ENCODE data around the gene ACTL8.

ACTL8 gene, protein sequence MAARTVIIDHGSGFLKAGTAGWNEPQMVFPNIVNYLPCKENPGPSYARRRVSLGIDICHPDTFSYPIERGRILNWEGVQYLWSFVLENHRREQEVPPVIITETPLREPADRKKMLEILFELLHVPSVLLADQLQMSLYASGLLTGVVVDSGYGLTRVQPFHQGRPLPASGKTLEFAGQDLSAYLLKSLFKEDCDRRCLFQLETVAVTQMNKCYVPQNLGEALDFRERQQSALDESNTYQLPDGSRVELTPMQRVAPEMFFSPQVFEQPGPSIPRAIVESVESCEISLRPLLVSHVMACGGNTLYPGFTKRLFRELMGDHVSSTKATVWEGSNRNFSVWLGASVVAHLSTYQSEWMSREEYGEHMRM

DNA sequence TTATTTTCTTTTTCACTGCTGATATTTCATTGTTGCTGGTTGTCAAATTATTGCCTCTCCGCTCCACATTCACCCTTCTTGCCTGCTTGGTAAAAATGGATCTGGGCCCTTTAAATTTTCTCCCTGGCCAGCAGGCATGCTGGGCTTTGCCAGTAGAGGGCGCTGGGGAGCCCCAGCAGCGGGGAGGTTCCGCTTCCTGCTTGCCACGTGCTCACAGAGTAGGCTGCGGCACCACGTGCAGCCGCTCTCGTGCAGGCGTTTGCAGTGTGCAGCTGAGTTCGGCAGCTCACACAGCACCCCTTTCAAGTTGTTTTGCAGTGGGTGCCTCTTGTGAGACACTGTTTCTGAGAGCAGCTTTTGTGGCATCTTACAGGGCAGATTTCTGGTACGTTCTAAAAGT lies at the start of gene ACTL8:
Gene ACTL8, plus strand, starts transcription at position 214 of the 400 bp plus-strand sequence. CDS start 67,676 bp downstream, outside the sequence.
- DNase-seq: no peak

DNA sequence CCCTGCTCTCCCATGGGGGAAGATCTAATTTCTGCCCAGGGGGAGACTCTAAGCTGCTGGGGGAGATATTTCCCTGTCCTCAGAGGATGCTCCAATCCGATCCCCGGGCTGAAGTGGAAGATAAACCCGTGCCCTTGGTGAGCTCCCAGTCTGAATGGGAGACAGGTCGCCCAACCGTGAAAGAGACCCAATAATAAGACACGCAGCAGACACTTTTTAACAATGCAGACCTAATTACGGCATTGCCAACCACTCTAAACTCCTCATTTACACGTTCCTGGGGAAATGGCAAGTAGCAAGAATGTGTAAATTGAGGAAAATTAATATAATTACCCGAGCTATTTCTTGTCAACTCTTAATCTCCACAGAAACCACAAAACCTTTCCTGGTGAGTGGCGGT lies 48.7 kb upstream of the ACTL8 start:
- DNase-seq: no peak

DNA sequence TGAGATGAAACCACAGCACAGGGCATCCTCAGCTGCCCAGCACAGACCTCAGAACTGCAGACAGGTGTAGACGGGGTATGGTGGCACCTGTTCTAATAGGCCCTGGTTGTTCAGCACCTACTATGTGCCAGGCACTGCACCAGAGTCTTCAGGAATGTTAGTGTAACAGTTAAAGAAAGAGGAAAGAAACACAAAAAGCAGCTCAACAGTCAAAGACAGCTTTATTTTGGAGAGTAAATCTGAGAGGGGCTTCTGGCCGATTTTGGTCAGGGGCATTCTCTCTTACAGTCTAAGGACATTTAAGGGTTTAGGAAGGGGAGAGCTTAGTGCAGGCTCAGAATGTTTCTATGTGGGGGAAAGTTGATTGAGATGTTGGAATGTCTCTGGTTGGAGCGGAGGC lies 45.2 kb upstream of the ACTL8 start:
- DNase-seq: no peak

DNA sequence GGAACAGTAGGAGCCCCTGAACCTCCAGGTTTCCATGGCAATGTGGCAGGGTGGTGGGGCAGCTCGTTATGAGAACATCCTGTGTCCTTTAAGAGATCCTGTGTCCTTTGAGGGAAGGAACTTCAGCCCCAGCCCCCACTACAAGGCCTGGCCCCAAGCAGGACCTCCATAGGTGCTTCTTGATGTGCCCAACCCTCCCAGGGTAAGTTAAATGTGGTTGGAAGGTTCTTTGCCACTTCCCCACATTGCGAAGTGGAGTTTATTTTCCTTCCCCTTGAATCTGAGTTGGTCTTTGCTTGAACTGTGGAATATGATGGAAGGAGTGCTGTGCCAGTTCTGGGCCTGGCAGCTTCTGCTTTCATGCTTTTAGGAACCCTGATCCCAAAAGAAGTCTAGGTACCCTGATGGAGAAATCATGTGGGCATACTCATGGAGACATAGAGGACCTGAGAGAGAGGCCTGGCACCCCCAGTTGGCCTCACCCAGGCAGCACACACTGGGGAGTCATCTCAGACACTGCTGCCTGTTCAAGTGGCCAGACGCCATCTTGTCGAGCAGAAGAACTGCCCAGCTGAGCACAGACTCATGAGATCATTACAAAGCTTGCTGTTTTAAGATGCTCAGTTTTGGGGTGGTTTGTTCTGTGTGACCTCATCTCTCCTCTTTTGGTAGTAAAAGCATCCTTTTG lies 44.1 kb upstream of the ACTL8 start:
- DNase-seq: no peak

DNA sequence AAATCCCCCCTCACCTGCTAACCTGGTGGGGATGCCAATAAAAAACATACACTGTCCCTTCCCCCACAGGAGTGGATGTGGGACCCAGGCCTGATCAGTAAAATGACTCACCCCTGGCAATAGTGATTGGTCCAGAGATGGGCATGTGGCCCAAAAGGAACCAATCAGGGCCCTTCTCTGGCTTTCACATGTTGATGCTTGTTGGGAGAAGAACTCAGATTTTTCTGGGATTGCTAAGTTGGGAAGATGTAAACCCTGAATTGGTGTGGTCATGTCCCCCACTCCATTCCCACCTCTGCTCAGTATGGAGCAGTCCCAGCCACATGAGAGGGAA lies 43.6 kb upstream of the ACTL8 start:
- DNase-seq: no peak

DNA sequence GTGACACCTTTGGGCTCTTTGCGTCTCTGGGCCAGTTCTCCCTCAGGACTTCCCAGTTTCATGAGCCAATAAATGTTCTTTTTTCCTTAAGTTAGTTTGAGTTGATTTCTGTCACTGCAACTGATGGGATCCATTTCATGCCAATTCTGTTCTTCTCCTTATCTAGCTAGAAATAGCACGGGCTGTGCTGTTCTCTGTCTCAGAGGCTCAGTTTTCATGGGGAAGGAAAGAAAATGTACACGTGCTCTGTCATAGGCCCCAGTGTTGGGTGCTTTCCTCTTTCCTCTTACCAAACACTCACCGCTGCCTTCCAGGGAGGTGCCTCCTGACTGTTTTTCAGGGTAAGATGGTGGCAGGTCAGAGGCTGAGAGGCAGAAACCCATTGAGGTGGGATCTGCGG lies 43.2 kb upstream of the ACTL8 start:
- DNase-seq: no peak

DNA sequence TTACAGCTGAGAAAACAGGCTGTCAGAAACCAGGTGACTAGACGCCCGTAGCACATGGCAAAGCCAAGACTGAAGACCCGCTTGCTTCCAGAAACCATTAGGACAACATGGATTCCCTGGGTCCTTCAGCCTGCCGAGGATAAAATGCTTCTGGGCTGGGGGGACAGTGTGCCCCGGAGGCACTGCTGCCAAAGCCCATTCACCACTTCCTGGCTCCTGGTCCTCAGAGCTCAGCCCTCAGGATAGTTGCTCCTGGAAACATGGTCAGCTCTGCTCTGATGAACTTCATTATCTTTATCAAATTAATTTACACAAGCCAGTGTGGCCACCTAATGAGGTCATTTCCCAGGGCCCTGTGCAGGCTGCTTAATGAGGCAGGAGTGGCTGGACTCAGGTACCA lies 41.1 kb upstream of the ACTL8 start:
- DNase-seq: no peak

DNA sequence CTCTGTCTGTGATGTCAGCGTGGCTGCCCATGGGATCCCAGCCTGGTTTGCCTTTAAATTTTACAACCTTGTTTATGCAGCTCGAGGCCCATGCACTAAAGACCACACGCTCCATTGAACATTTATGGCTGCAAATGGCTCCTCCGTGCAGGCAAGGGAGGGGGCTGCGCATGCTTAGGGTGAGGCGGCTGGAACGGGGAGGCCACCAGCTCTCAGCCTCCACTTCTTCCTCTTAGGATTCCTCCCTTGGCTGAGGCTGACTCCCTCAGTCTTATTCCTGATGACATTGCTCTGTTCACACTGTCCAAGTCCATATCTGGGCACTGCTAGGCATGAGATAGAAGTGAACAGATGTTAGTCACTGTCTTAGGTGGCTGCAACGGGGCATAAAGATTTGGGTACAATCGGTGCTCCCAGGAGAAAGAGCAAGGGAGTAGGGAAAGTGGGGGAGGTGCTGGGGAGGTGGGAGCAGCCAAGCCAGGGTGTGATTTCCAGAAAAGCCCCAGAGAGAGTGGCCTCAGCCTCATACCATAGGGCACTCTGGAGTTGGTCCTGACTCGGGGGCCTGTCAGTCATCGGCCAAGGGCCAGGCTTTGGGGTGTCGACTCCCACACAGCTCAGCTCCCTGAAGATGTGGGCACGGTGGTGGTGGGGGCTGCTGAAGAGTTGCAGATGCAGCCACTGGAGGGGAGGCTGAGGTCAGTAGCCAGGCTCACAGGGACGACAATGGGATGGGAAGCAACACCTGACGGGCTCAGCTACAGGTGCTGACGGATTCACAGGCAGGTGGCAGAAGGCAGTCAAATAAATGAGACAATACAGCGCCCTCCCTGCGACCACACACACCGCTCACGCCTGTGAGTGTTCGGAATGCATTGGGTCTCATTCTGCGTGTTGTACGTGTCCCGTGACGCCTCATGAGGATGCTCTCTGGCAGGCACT lies 37.3 kb upstream of the ACTL8 start:
- DNase-seq: no peak

DNA sequence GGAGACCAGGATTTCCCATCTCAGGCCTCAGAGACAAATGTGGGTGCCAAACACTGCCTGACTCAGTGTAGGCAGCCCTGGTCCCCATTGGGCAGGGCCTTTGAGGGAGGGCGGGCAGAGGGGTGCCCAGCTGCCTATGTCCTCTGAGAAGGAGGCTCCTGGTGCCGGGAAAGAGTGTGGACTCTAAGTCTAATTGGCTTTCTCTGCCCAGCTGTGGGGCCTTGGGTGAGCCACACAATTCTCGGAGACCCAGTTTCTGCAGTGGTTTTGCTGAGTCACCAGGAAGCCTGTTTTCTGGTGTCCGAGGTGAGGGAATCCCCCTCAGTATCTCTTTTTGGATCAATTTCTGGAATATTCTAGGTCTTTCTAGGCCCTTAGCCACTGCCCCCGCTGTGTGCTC lies 35.3 kb upstream of the ACTL8 start:
- no peak for DNase-seq

DNA sequence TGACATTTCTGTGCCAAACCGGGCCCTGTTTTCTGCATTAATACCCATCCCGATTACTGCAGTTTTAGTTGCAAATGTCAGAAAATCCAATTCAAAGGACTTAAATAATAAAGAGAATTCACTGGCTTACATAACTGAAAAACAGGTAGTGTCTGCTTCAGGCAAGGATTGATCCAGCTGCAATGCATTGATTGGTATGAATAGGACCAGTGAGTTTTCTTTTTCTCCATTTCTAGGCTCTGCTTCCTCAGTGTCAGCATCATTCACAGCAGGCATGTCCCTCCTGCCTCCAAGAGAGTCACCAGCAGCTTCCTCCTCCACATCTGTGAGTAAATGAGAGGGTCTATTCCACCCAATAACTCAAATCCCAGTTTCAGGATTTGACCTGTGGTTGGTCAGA lies 33.7 kb upstream of the ACTL8 start:
- DNase-seq: no peak

DNA sequence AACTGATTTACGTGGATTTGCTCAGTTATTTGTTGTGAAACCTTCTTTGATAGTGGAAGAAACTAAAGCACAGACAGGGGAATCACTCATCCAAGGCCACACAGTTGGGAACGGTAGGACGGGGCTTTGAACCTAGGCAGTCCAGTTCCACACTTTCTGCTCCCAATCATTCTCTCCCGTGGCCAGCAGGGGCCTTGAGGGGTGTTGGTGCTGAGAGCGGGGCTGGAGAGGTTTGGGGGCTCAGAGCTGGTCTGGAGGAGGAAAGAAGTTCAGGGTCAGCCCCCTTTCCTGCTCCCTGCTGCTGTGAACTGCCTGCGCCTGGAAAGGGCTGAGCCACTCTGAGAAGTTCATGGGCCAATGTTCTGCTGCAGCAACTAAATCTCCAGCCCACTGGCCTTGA lies 31.4 kb upstream of the ACTL8 start:
- DNase-seq: no peak

DNA sequence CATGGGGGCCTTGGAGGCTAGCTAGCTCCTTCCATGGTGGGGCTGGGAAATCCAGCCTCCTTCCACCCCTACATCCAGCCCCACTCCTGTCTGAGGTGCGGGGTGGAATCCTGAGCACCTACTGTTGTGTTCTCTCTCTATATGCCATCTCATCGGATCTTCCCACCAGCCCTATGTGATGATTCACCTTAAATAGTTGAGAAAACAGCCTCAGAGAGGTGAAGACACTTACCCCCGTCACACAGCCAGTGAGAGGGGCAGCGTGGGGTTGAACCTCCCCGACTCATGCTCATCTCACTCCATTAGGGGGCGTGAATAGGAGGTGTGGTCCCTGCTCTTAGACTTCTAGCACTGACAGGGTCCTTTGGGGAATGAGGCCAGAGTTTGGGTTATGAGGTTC lies 31.0 kb upstream of the ACTL8 start:
- no peak for DNase-seq

DNA sequence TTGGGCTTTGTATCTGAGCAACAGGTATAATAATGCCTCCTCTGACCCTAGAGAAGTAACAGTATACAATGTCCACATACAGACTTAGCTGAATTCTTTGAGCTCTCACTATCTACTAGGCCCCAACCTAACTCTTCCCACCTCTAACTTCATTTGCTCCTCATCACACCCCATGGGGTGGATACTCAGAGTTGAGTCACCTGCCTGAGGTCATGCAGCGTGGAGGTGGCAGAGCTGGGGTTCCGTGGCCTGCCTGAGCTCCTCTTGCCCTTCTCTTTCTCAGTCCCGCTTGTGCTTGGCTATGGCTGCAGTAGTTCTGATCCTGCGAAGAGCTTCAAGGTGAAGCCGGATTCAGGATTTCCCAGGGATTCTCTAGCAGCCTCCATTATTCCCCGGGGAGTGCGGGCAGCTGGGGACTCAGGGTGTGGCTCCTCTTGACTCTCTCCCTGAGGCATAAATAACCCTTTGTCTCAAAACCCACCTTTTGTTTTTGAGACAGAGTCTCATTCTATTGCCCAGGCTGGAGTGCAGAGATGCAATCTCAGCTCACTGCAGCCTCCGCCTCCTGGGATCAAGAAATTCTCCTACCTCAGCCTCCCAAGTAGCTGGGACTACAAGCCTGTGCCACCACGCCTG lies 29.9 kb upstream of the ACTL8 start:
- no peak for DNase-seq

DNA sequence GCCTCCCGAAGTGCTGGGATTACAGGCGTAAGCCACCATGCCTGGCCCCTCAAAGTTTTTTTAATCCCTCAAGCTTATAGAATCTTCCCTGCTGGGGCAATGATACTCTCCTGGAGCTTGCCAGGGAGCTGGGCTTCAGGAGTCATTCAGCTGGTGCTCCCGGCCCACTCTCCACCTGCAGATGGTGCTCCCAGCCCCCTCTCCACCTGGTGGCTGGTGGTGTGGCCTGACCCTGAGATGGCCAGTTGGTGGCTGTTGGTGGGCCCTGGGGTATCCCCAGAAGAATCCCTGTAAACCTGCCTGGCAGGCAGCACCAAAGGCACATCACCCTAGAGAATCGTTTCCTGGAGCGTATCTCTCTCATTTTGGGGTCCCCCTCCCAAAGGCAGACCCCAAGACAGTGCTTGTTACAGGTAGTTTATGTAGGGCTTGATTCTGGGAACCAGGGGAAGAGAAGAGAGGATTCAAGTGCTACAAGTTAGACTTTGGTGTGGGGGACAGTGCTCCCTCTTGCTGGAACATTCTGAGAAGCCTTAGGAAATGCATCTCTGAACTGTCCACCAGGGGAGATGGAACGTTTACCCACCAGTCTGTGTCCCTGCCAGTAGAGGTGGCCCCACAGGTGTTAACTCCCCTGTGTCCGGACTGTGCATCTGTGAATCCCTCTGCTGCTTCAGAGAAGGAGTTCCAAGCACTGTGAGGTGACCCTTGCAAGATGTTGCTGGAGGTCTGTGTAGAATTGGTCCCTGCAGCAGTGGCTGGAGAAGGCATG lies 29.1 kb upstream of the ACTL8 start:
- no peak for DNase-seq

DNA sequence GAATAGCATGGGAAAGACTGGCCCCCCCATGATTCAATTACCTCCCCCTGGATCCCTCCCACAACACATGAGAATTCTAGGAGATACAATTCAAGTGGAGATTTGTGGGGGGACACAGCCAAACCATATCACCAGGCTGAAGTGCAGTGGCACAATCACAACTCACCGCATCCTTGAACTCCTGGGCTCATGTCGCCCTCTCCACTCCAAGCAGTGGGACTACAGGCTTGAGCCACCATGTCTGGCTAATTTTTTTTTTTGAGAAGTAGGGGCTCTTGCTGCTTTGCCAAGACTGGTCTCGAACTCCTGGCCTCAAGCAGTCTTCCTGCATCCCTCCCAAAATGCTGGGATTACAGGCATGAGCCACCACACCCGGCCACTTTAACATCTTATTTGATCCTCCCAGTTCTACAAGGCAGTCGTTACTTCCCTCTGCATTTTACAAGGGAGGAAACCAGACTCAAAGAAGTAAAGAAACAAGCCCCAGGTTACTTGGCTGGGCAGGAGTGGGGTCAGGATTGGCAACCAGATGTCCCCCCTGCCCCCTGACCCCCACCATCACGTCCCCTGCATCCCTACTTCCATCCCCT lies 26.9 kb upstream of the ACTL8 start:
- DNase-seq: no peak

DNA sequence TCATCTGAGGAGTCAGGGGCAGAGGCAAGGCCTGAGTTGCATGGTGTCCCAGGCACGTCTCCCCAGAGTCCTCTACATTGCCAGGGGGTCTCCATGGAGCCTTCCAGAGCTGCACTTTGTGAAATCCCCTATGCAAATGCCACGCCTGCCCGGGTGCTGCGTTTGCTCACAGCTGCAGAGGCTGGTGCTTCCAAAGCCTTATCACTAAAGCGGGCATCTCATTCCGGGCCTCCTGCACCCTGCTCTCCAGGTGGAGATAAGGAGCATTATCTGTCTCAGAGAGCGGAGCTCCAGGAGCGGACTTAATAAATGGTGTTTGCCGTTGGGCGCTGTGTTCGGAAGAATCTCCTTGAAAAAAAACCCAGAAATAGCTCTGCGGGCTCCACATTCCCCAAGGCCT lies 25.9 kb upstream of the ACTL8 start:
- DNase-seq: no peak

DNA sequence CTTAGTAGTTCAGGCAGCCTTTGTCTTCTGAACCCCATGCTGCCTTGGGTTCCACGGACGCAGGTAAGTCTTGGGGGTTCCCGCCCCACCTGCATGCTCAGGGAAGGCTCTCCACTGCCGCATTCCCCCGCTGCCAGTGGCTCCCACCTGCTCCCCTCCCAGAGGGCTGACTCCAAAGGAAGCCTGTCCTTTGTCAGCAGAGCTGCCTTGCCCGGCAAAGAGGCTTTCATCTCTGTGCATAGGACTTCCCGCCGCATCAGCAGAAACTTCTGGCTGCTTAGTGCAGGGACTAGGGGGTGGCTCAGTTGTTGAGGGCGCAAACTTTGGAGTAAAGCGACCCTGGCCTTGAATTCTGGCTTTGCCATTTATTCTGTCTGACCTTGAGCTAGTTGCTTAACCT lies 25.2 kb upstream of the ACTL8 start:
- DNase-seq: no peak

DNA sequence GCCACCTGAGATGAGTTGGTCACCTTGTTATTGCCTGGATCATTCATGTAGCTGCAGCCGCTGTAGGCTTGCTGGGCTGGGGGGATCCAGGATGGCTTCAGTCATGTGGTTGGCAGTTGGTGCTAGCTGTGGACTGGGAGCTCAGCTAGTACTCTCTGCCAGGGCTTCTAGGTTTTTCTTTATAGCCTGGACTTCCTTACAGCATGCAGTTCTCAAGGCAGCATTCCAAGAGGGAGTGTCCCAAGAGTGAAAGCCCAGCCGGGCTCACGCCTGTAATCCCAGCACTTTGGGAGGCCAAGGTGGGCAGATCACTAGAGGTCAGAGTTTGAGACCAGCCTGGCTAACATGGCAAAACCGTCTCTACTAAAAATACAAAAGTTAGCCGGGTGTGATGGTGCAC lies 23.7 kb upstream of the ACTL8 start:
- DNase-seq: no peak

DNA sequence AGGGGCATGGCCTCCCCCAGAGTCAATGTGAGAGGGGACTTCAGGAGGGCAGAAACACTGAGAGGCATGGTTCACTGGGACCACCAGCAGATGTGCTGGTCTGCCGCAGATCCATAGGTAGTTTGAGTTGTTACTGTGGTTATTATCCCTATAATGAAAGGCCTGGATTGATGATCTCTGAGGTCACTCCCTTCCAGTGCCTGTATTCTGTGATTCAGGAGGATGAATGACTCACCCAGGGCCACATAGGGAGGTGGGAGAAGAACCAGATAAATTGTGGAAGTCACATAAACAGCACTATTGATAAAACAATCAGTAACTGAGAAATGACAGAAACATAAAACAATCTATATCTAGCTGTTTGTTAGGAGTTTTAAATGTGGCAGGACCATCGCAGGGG lies 22.7 kb upstream of the ACTL8 start:
- DNase-seq: no peak

DNA sequence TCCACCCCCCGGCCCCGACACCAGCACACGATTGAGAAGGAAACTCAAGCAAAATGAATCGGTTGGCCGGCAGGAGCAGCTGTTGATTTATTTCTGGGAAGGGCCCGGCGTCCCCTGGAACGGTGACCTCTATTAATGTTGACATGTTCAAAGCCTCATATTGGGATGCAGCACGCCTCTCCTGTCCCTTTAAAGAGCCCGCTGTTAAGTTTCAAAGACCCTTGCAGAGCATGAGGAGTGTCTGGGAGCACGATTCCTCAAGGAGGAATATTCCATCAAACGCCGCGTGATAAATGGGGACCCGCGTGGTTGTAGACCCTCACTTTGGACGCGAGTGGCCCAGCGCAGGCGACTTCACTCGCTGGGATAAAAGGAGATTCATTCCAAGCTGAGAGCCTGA lies 21.5 kb upstream of the ACTL8 start:
- no peak for DNase-seq

DNA sequence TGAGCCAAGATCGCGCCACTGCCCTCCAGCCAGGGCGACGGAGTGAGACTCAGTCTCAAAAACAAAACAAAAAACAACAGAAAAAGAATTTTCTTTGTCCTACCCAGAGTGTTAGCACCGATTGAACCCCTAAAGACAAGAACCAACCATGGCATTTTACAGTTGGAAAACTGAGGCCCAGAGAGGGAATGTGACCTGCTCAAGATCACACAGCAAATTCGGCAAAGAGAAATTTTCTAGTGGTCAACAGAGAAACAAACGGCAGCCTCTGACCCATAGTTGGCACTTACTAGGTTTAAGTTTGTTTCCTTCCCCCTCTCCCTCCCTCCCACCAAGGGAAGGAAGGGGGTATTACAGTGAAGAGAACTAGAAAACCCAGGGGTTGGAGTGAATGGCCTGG lies 20.5 kb upstream of the ACTL8 start:
- no peak for DNase-seq

DNA sequence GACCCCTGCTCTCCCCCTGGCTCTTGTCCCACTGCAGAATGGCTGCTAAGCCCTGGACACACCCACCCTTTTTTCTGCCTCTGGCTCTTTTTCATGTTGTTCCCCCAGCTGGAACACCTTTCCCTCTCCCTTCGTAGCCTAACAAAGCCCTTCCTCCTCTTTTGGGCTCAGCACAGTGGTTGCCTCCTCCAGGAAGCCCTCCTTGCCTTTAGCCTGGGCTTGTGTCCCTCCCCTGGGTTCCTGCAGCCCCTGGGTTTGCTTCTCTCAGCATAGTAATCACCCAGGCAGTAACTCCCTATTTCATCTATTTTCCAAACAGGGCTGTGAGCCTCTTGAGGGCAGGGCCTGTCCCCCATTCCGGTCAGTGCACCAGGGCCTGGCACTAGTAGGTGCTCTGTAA lies 19.8 kb upstream of the ACTL8 start:
- DNase-seq: no peak
